Measurements from ENCODE around the gene ADAM12.
"Not testable (repeated sequence)": the region's sequence is repeated elsewhere in the genome, so short reads cannot be mapped to it uniquely, and the experiment has no call there.

ADAM12 gene

GRCh38 chr10:126373972-126374371 lies 14.3 kb downstream of the ADAM12 start:
- DNase-seq (ENCODE audit: low read depth in 2 of 2), result no peak

GRCh38 chr10:126373147-126373546 lies 15.1 kb downstream of the ADAM12 start:
- no peak for DNase-seq (ENCODE audit: low read depth in 2 of 2)

- DNase-seq (ENCODE audit: low read depth in 2 of 2), result no peak
These were observed 15.9 kb downstream of the ADAM12 start for GRCh38 chr10:126372396-126372795.

GRCh38 chr10:126369125-126369710 lies 19.1 kb downstream of the ADAM12 start:
- no peak for DNase-seq (ENCODE audit: low read depth in 2 of 2)

- DNase-seq (ENCODE audit: low read depth in 2 of 2), result no peak
These were observed 31.1 kb downstream of the ADAM12 start for GRCh38 chr10:126357169-126357568.

- DNase-seq (ENCODE audit: low read depth in 2 of 2), result no peak
These were observed 34.6 kb downstream of the ADAM12 start for GRCh38 chr10:126353666-126354065.

- no peak for DNase-seq (ENCODE audit: low read depth in 2 of 2)
These were observed 35.8 kb downstream of the ADAM12 start for GRCh38 chr10:126352453-126352852.

GRCh38 chr10:126351021-126351420 lies 37.3 kb downstream of the ADAM12 start:
- no peak for DNase-seq (ENCODE audit: low read depth in 2 of 2)

- no peak for DNase-seq (ENCODE audit: low read depth in 2 of 2)
These were observed 37.9 kb downstream of the ADAM12 start for GRCh38 chr10:126350216-126350992.

GRCh38 chr10:126349676-126350075 lies 38.6 kb downstream of the ADAM12 start:
- DNase-seq (ENCODE audit: low read depth in 2 of 2), result no peak

- no peak for DNase-seq (ENCODE audit: low read depth in 2 of 2)
These were observed 39.2 kb downstream of the ADAM12 start for GRCh38 chr10:126349101-126349500.

GRCh38 chr10:126343496-126343895 lies 44.8 kb downstream of the ADAM12 start:
- not testable (repeated sequence) for DNase-seq (ENCODE audit: low read depth in 2 of 2)

GRCh38 chr10:126342680-126343079 lies 45.6 kb downstream of the ADAM12 start:
- DNase-seq (ENCODE audit: low read depth in 2 of 2), result no peak

GRCh38 chr10:126341491-126341890 lies 46.8 kb downstream of the ADAM12 start:
- DNase-seq (ENCODE audit: low read depth in 2 of 2), result no peak

GRCh38 chr10:126337251-126337810 lies 50.9 kb downstream of the ADAM12 start:
- DNase-seq (ENCODE audit: low read depth in 2 of 2), result no peak

- no peak for DNase-seq (ENCODE audit: low read depth in 2 of 2)
These were observed 51.5 kb downstream of the ADAM12 start for GRCh38 chr10:126336801-126337200.

GRCh38 chr10:126334272-126334671 lies 54.0 kb downstream of the ADAM12 start:
- no peak for DNase-seq (ENCODE audit: low read depth in 2 of 2)

- DNase-seq (ENCODE audit: low read depth in 2 of 2), result no peak
These were observed 55.7 kb downstream of the ADAM12 start for GRCh38 chr10:126332576-126332975.

- DNase-seq (ENCODE audit: low read depth in 2 of 2), result no peak
These were observed 57.2 kb downstream of the ADAM12 start for GRCh38 chr10:126331101-126331500.

- no peak for DNase-seq (ENCODE audit: low read depth in 2 of 2)
These were observed 63.5 kb downstream of the ADAM12 start for GRCh38 chr10:126324826-126325225.

- DNase-seq (ENCODE audit: low read depth in 2 of 2), result no peak
These were observed 66.8 kb downstream of the ADAM12 start for GRCh38 chr10:126321440-126321839.

GRCh38 chr10:126317751-126318150 lies 70.5 kb downstream of the ADAM12 start:
- no peak for DNase-seq (ENCODE audit: low read depth in 2 of 2)

GRCh38 chr10:126315494-126316177 lies 72.6 kb downstream of the ADAM12 start:
- DNase-seq (ENCODE audit: low read depth in 2 of 2), result no peak

All from stimulated activated CD4-positive, alpha-beta T cell treated with anti-CD3 and anti-CD28 coated beads, Interleukin-1b, Interleukin-23, amount 100 ng/mL, for 4 hours (primary cell).